Mammary epithelial cell (primary cell): Measurements from ENCODE around the gene GPRC5A.

Experiments used
- EZH2 ChIP-seq: IDR thresholded peaks from 2 replicates; pipeline ENCODE4 v1.6.1; 2012; ENCODE audit warnings: low read length, inconsistent platforms, borderline replicate concordance
- TF ChIP-seq, protein P1 (sequence below), 2 donors: IDR thresholded peaks in 1 of 2; conservative IDR thresholded peaks in 1 of 2; 2 replicates each; pipeline ENCODE4 v1.5.1; 2011 to 2012; ENCODE audit warnings: inconsistent platforms in 2 of 2, low read length in 2 of 2, mild to moderate bottlenecking in 2 of 2, control low read depth in 1 of 2, low read depth in 1 of 2; ENCODE audit not compliant: insufficient read depth in 1 of 2; ENCODE audit errors: extremely low read depth in 1 of 2

DNA sequence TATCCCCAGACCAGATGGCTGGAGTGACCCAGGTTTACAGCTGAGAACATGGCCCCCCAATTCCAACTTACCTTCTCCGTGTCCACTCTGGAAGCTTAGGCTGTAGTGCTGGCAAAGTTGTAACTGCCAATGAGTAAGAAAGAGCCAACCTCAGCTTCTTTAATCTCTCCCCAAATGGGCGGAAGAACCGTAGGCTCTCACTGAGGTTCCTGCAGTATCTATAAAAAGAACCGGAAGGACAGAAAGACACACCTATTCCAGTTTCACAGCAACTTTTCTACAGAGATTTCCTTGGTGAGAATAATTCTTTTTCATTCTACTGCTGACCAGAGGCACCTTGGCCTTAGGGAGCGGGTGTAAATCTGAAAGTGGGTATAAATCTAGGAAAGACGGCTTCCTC lies 60.7 kb downstream of the GPRC5A start, which contains the start of gene GPRC5D:
- TF ChIP-seq, protein P1, sequence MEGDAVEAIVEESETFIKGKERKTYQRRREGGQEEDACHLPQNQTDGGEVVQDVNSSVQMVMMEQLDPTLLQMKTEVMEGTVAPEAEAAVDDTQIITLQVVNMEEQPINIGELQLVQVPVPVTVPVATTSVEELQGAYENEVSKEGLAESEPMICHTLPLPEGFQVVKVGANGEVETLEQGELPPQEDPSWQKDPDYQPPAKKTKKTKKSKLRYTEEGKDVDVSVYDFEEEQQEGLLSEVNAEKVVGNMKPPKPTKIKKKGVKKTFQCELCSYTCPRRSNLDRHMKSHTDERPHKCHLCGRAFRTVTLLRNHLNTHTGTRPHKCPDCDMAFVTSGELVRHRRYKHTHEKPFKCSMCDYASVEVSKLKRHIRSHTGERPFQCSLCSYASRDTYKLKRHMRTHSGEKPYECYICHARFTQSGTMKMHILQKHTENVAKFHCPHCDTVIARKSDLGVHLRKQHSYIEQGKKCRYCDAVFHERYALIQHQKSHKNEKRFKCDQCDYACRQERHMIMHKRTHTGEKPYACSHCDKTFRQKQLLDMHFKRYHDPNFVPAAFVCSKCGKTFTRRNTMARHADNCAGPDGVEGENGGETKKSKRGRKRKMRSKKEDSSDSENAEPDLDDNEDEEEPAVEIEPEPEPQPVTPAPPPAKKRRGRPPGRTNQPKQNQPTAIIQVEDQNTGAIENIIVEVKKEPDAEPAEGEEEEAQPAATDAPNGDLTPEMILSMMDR (conservative IDR thresholded peaks at IDR 0.05 in 1 of 2, IDR thresholded peaks at IDR 0.05 in 1 of 2; ENCODE audit: extremely low read depth in 1 of 2, insufficient read depth in 1 of 2, low read depth in 1 of 2, low read length in 2 of 2), result no peak
- no peak for TF ChIP-seq EZH2
